RWPE2 (cell line): Measurements from ENCODE around the gene MUC5B.

Experiments
- ATAC-seq: fragments of 200-7000 bp; cut with Tn5 transposase; 3 replicates; pipeline ENCODE4 v1.9.1; 2021; ENCODE audit warnings: low read depth
- DNase-seq: peaks from one replicate; pipeline ENCODE4 v3.0.0-alpha.2; 2020; ENCODE audit warnings: low spot score
- H3K27ac ChIP-seq: fragments of 450-650 bp; 2 replicates; pipeline ENCODE4 v1.5.1; 2017; ENCODE audit warnings: mild to moderate bottlenecking; ENCODE audit not compliant: poor library complexity, severe bottlenecking
- H3K27me3 ChIP-seq: fragments of 250-450 bp; sonication (Bioruptor Pico); 2 replicates; pipeline ENCODE4 v1.5.1; 2021; ENCODE audit warnings: mild to moderate bottlenecking, moderate library complexity; ENCODE audit not compliant: insufficient read depth, poor library complexity, severe bottlenecking
- H3K36me3 ChIP-seq: fragments of 250-450 bp; sonication (Bioruptor Pico); 2 replicates; pipeline ENCODE4 v1.5.1; 2020; ENCODE audit warnings: low read depth, mild to moderate bottlenecking, moderate library complexity
- H3K4me1 ChIP-seq: fragments of 250-450 bp; sonication (Bioruptor Pico); 2 replicates; pipeline ENCODE4 v1.5.1; 2021; ENCODE audit warnings: mild to moderate bottlenecking, moderate library complexity; ENCODE audit not compliant: insufficient read depth, poor library complexity, severe bottlenecking
- H3K4me3 ChIP-seq: fragments of 250-450 bp; sonication (Bioruptor Pico); 2 replicates; pipeline ENCODE4 v1.5.1; 2021; ENCODE audit warnings: mild to moderate bottlenecking, moderate library complexity; ENCODE audit not compliant: severe bottlenecking
- H3K9me3 ChIP-seq: fragments of 250-450 bp; sonication (Bioruptor Pico); 2 replicates; pipeline ENCODE4 v1.5.1; 2021; ENCODE audit warnings: mild to moderate bottlenecking, moderate library complexity; ENCODE audit not compliant: severe bottlenecking
- CTCF ChIP-seq: fragments of 450-650 bp; IDR thresholded peaks from one replicate; pipeline ENCODE4 v1.5.1; 2017; ENCODE audit warnings: mild to moderate bottlenecking, moderate library complexity; ENCODE audit not compliant: poor library complexity, severe bottlenecking

Gene MUC5B

DNA sequence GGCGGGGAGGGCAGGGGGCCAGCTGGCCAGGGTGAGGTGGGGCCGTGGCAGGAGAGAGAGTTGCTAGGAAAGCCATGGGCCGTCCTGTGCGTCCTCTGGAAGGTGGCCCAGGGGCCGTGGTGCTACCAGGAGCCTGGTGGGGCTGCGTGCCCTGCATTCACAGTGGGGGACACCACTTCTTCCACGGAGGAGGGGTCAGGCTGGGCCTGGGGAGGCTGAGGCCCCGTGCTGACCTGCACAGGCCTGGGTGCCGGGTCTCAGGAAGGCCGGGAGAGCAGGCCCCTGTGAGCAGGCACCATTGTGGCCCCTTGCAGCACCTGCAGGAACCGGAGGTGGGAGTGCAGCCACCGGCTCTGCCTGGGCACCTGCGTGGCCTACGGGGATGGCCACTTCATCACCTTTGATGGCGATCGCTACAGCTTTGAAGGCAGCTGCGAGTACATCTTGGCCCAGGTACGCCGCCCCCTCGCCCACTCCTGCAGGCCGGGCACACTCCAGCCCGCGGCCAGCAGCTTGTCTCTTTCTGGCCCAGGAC is 12.0 kb downstream of the MUC5B start:
- no peak overlapping the region for H3K27ac ChIP-seq
- TF ChIP-seq CTCF: no peak
- ATAC-seq (no peak), DNase-seq (peak; percentile 53)
- no peaks in the 10 kb centered on the region for H3K9me3 ChIP-seq
- H3K36me3 ChIP-seq: no peaks in the 10 kb centered on the region
- peaks cover 33% of the 10 kb centered on the region for H3K27me3 ChIP-seq
- H3K4me1 ChIP-seq: no peaks in the 10 kb centered on the region
- no peak overlapping the region for H3K4me3 ChIP-seq

- Histone ChIP-seq H3K27me3 (peaks cover 27% of the 10 kb centered on the region), H3K4me3 (no peak overlapping the region), H3K36me3 (no peaks in the 10 kb centered on the region), H3K27ac (no peak overlapping the region), H3K4me1 (no peaks in the 10 kb centered on the region), H3K9me3 (no peaks in the 10 kb centered on the region)
- ATAC-seq (no peak), DNase-seq (peak; percentile 46)
- no peak for TF ChIP-seq CTCF
These were observed 12.5 kb downstream of the MUC5B start for GRCh38 chr11:1235306-1235900.

- DNase-seq (peak; percentile 38), ATAC-seq (no peak)
- H3K27ac ChIP-seq: no peak overlapping the region
These were observed 13.0 kb downstream of the MUC5B start for GRCh38 chr11:1235901-1236315.

GRCh38 chr11:1236316-1237127 is 13.7 kb downstream of the MUC5B start:
- Histone ChIP-seq H3K4me3 (no peak overlapping the region), H3K36me3 (no peaks in the 10 kb centered on the region), H3K4me1 (no peaks in the 10 kb centered on the region), H3K27me3 (peaks cover 16% of the 10 kb centered on the region), H3K9me3 (no peaks in the 10 kb centered on the region), H3K27ac (no peak overlapping the region)
- no peak for TF ChIP-seq CTCF
- ATAC-seq (no peak), DNase-seq (peak; percentile 57)

More at GRCh38 chr11:1235901-1236315, 13.0 kb downstream of the MUC5B start:
- no peak overlapping the region for H3K4me3 ChIP-seq
- no peak for TF ChIP-seq CTCF
- no peaks in the 10 kb centered on the region for H3K36me3 ChIP-seq
- H3K4me1 ChIP-seq: no peaks in the 10 kb centered on the region
- no peaks in the 10 kb centered on the region for H3K9me3 ChIP-seq
- peaks cover 22% of the 10 kb centered on the region for H3K27me3 ChIP-seq
